T-cell (primary cell): ENCODE measurements around the gene LDLRAD4. TPM values are rescaled to one million over a fixed set of nuclear protein-coding genes. Genes with fewer than 3 reads are reported as not detected.

Experiments used
- ATAC-seq, 4 experiments: fragments of 200-7000 bp in 3 of 4; fragments of 150-1000 bp in 1 of 4; cut with Tn5 transposase; replicated peaks in 1 of 4; 1 replicate in 3 of 4; 2 replicates in 1 of 4; pipeline ENCODE4 v1.10.0; 2021; ENCODE audit warnings: moderate library complexity in 3 of 4, mild to moderate bottlenecking in 2 of 4, moderate number of reproducible peaks in 1 of 4
- CTCF ChIA-PET, 2 donors: fragments of 300-600 bp; sonication (Branson Sonifier 250); formaldehyde crosslinking; loops; one replicate each; lab custom pipeline; 2022; ENCODE audit warnings: antibody characterized with exemption in 2 of 2; lab: Charles Lee
- POLR2A ChIA-PET, 2 donors: fragments of 300-600 bp; sonication (Branson Sonifier 250); formaldehyde crosslinking; loops; one replicate each; lab custom pipeline; 2022; ENCODE audit warnings: antibody characterized with exemption in 2 of 2; lab: Charles Lee
- DNase-seq, 35 experiments: peaks; one replicate each; pipeline versions ENCODE4 v3.0.0 to v3.0.0-alpha.2; 2013 to 2023
- H3K27ac ChIP-seq: one replicate; pipeline ENCODE4 v1.5.1; 2013; ENCODE audit warnings: low read length
- H3K27me3 ChIP-seq, 2 experiments: replicated peaks in 1 of 2; 1 replicate in 1 of 2; 2 replicates in 1 of 2; pipeline versions ENCODE4 v1.6.1 to v1.7.0; 2013; ENCODE audit warnings: low read length in 1 of 2, mixed read lengths in 1 of 2; ENCODE audit not compliant: control insufficient read depth in 2 of 2, insufficient read depth in 2 of 2; ENCODE audit errors: extremely low read depth in 1 of 2
- H3K36me3 ChIP-seq, 2 donors: 1 replicate in 1 of 2; 2 replicates in 1 of 2; pipeline versions ENCODE4 v1.6.1 to v1.7.0; 2013; ENCODE audit warnings: low read length in 1 of 2; ENCODE audit not compliant: control insufficient read depth in 2 of 2, insufficient read depth in 1 of 2; ENCODE audit errors: extremely low read depth in 1 of 2
- H3K4me1 ChIP-seq, 2 experiments: 1 replicate in 1 of 2; 2 replicates in 1 of 2; pipeline versions ENCODE4 v1.6.1 to v1.7.0; 2013; ENCODE audit warnings: low read length in 2 of 2, mixed read lengths in 1 of 2; ENCODE audit not compliant: insufficient read depth in 2 of 2, control insufficient read depth in 1 of 2; ENCODE audit errors: extremely low read depth in 1 of 2
- H3K4me3 ChIP-seq, 2 donors: 1 replicate in 1 of 2; 2 replicates in 1 of 2; pipeline versions ENCODE4 v1.5.1 to v1.7.0; 2013; ENCODE audit warnings: mild to moderate bottlenecking in 2 of 2, low read length in 1 of 2, moderate library complexity in 1 of 2; ENCODE audit not compliant: control insufficient read depth in 1 of 2; ENCODE audit errors: extremely low read depth in 1 of 2
- H3K9me3 ChIP-seq: 2 replicates; pipeline ENCODE4 v1.7.0; 2013
- H3K27ac Mint-ChIP-seq, 2 donors: one replicate each; pipeline ENCODE4 v1.8.0; 2020 to 2021; ENCODE audit warnings: mild to moderate bottlenecking in 2 of 2, mixed read lengths in 2 of 2
- H3K27me3 Mint-ChIP-seq, 2 donors: one replicate each; pipeline ENCODE4 v1.8.0; 2021 to 2022; ENCODE audit warnings: mixed read lengths in 2 of 2
- H3K36me3 Mint-ChIP-seq: one replicate; pipeline ENCODE4 v1.8.0; 2021; ENCODE audit warnings: mixed read lengths
- H3K4me1 Mint-ChIP-seq, 3 donors: one replicate each; pipeline ENCODE4 v1.8.0; 2020 to 2022; ENCODE audit warnings: mixed read lengths in 3 of 3, mild to moderate bottlenecking in 1 of 3
- H3K4me3 Mint-ChIP-seq, 3 donors: one replicate each; pipeline ENCODE4 v1.8.0; 2020 to 2022; ENCODE audit warnings: mild to moderate bottlenecking in 3 of 3, mixed read lengths in 3 of 3, moderate library complexity in 3 of 3
- H3K9me3 Mint-ChIP-seq, 3 donors: one replicate each; pipeline ENCODE4 v1.8.0; 2020 to 2022; ENCODE audit warnings: mixed read lengths in 3 of 3
- WGBS: methylation state at CpG from one replicate; pipeline ENCODE4 v1.1.5; 2013; ENCODE audit warnings: missing lambda C conversion rate; ENCODE audit not compliant: insufficient coverage; 5-methylcytosine and 5-hydroxymethylcytosine counted together
- total RNA-seq, 35 experiments: library from RNA in 6 of 35; stranded (reverse) in 6 of 35; fragments of 120-200 nt in 1 of 35; gene quantifications; one replicate each; pipeline versions ENCODE4 v1.2.1 to v1.2.4 and lab custom pipeline; 2013 to 2026

The LDLRAD4 gene
- total RNA-seq, 5 donors from 2014 or later (not counting 1 experiment from before 2014, with no cell fraction given) = 57.6 to 80.8 (median 72.4) TPM

GRCh38 chr18:13216711-13217465 lies 1.7 kb upstream of the LDLRAD4 start:
- Histone ChIP-seq H3K4me3 (peak overlapping the region; percentile 42 to 52), H3K27me3 (peaks cover 0 to 35% of the 10 kb centered on the region in 2 experiments), H3K4me1 (peaks cover 17 to 26% of the 10 kb centered on the region in 2 experiments), H3K36me3 (no peaks in the 10 kb centered on the region), H3K9me3 (no peaks in the 10 kb centered on the region), H3K27ac (no peak overlapping the region)
- DNase-seq (peak in 27 of 35 experiments; percentile 16 to 66 (median 36)), ATAC-seq (peak; percentile 56 to 69 (median 68))
- 1% methylated on average over 45 of the region's 59 CpGs for WGBS
- Mint-ChIP-seq H3K9me3 (no peaks in the 10 kb centered on the region), H3K36me3 (no peaks in the 10 kb centered on the region), H3K27ac (peak overlapping the region; percentile 74 to 88), H3K4me3 (peak overlapping the region; percentile 85 to 89 (median 86)), H3K27me3 (peaks cover 7 to 19% of the 10 kb centered on the region in 2 donors), H3K4me1 (peaks cover 36 to 38% (median 37%) of the 10 kb centered on the region in 3 donors)
- ChIA-PET POLR2A (interaction anchor here in 1 of 2 donors (0.9 to 1.1 kb wide), 2 partner anchors 15 to 162 kb away, joined by 3 to 5 read pairs; no protein-coding TSS in a partner anchor), CTCF (interaction anchor here (0.7 to 1.7 kb wide), 27 partner anchors 8 to 596 kb away, joined by 3 to 8 read pairs (median 4); partner anchors contain the start of gene CEP192 (in 1 of the 2))

DNA sequence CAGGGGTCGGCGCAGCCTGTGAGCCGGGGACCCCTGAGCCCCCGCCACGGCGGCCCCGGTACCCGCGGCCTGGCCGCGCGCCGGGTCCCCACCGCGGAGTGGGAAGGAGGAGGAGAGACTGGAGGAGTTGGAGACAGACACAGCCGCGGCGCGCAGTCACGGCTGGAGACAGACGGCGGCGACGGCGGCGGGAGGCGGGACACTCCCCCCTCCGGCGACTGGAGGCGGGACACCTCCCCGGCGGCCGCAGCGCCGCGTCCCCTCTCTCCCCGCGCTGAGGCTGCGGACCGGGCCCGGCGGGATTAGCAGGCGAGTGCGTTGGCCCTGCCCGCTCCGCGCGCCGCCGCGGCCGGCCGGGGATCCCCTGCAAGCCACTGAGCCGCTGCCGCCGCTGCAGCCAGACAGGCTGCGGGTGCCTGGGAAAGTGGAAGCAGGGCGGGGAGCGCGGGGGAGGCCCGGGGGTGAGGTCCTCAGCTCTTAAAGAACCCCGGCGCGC lies 1.0 kb upstream of the LDLRAD4 start:
- H3K27ac Mint-ChIP-seq = no peak overlapping the region
- DNase-seq = peak in 30 of 35 experiments; percentile 18 to 71 (median 46)
- H3K4me1 Mint-ChIP-seq = peaks cover 36 to 44% (median 40%) of the 10 kb centered on the region in 3 donors
- ATAC-seq = peak; percentile 44 to 59 (median 52)
- H3K4me3 Mint-ChIP-seq = peak overlapping the region; percentile 41 to 85 (median 47)
- WGBS = under 1% methylated on average over 49 of the region's 64 CpGs
- ChIA-PET CTCF (no interaction called here), POLR2A (interaction anchor here in 1 of 2 donors (0.7 kb wide), 1 partner anchor 338 kb away, joined by 3 read pairs; no protein-coding TSS in a partner anchor)
- peaks cover 7 to 19% of the 10 kb centered on the region in 2 donors for H3K27me3 Mint-ChIP-seq
- H3K27me3 ChIP-seq = peaks cover 0 to 35% of the 10 kb centered on the region in 2 experiments
- H3K27ac ChIP-seq = no peak overlapping the region
- no peaks in the 10 kb centered on the region for H3K36me3 Mint-ChIP-seq
- H3K36me3 ChIP-seq = no peaks in the 10 kb centered on the region
- H3K9me3 ChIP-seq = no peaks in the 10 kb centered on the region
- H3K4me1 ChIP-seq = peaks cover 17 to 27% of the 10 kb centered on the region in 2 experiments
- H3K9me3 Mint-ChIP-seq = no peaks in the 10 kb centered on the region
- peak overlapping the region; percentile 55 to 90 for H3K4me3 ChIP-seq

- Histone ChIP-seq H3K4me3 (peak overlapping the region; percentile 55 to 90), H3K27ac (no peak overlapping the region), H3K9me3 (no peaks in the 10 kb centered on the region), H3K36me3 (no peaks in the 10 kb centered on the region), H3K27me3 (peaks cover 0 to 34% of the 10 kb centered on the region in 2 experiments), H3K4me1 (peaks cover 21 to 31% of the 10 kb centered on the region in 2 experiments)
- WGBS = under 1% methylated on average over 49 of the region's 53 CpGs
- H3K4me1 Mint-ChIP-seq = peaks cover 39 to 48% (median 44%) of the 10 kb centered on the region in 3 donors
- ChIA-PET POLR2A (interaction anchor here in 1 of 2 donors (0.7 kb wide), 1 partner anchor 338 kb away, joined by 3 read pairs; no protein-coding TSS in a partner anchor), CTCF (interaction anchor here in 1 of 2 donors (1.1 kb wide), 1 partner anchor 95 kb away, joined by 3 read pairs; no protein-coding TSS in a partner anchor)
- H3K9me3 Mint-ChIP-seq = no peaks in the 10 kb centered on the region
- ATAC-seq (no peak), DNase-seq (peak in 1 of 35 experiments; percentile 12)
- no peaks in the 10 kb centered on the region for H3K36me3 Mint-ChIP-seq
- no peak overlapping the region for H3K27ac Mint-ChIP-seq
- peak overlapping the region; percentile 63 to 85 (median 71) for H3K4me3 Mint-ChIP-seq
- peaks cover 5 to 21% of the 10 kb centered on the region in 2 donors for H3K27me3 Mint-ChIP-seq
These were observed 591 bp upstream of the LDLRAD4 start for GRCh38 chr18:13217971-13218367.

DNA sequence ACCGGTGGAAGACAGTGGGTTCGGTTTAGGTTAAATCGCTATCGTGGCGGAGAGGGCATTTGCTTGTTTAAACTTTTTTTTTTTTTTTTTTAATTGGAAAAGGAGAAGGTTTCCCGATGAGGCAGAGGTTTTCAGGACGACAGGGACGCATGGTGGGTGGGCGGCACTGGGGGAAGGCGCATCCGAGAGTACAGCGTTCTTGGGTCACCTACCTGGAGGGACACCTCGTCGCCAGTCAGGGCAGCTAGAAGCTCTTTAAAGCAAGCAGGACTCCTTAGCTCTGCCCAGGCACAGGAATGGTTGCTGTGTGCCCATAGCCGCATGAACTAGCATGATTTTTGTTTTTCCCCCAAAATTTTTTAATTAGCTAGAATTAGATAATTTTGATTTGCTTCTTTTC lies 437 bp downstream of the LDLRAD4 start:
- no peaks in the 10 kb centered on the region for H3K36me3 Mint-ChIP-seq
- no peaks in the 10 kb centered on the region for H3K9me3 Mint-ChIP-seq
- no peaks in the 10 kb centered on the region for H3K9me3 ChIP-seq
- H3K4me1 Mint-ChIP-seq = peaks cover 40 to 54% (median 46%) of the 10 kb centered on the region in 3 donors
- peak overlapping the region; percentile 64 to 70 for H3K27ac Mint-ChIP-seq
- ATAC-seq (no peak), DNase-seq (no peak)
- peaks cover 0 to 24% of the 10 kb centered on the region in 2 experiments for H3K27me3 ChIP-seq
- peaks cover 4 to 18% of the 10 kb centered on the region in 2 donors for H3K27me3 Mint-ChIP-seq
- WGBS = 30% methylated on average over 9 of the region's 15 CpGs
- ChIA-PET CTCF (interaction anchor here in 1 of 2 donors (1.1 kb wide), 1 partner anchor 94 kb away, joined by 3 read pairs; no protein-coding TSS in a partner anchor), POLR2A (interaction anchor here in 1 of 2 donors (0.6 kb wide), 1 partner anchor 145 kb away, joined by 3 read pairs; no protein-coding TSS in a partner anchor)
- H3K36me3 ChIP-seq = no peaks in the 10 kb centered on the region
- H3K4me3 Mint-ChIP-seq = peak overlapping the region; percentile 72 to 85 (median 81)
- H3K27ac ChIP-seq = no peak overlapping the region
- H3K4me3 ChIP-seq = peak overlapping the region; percentile 55 to 90
- peaks cover 28 to 37% of the 10 kb centered on the region in 2 experiments for H3K4me1 ChIP-seq

GRCh38 chr18:13219593-13220159 lies 1.1 kb downstream of the LDLRAD4 start:
- H3K27ac ChIP-seq = no peak overlapping the region
- H3K4me1 ChIP-seq = peaks cover 28 to 37% of the 10 kb centered on the region in 2 experiments
- peak overlapping the region; percentile 72 to 85 (median 81) for H3K4me3 Mint-ChIP-seq
- POLR2A ChIA-PET = interaction anchor here in 1 of 2 donors (0.6 kb wide), 1 partner anchor 144 kb away, joined by 3 read pairs; no protein-coding TSS in a partner anchor
- peak in 1 of 35 experiments; percentile 12 for DNase-seq
- H3K4me1 Mint-ChIP-seq = peaks cover 40 to 54% (median 46%) of the 10 kb centered on the region in 3 donors
- H3K36me3 Mint-ChIP-seq = no peaks in the 10 kb centered on the region
- WGBS = 53% methylated on average over 2 of the region's 4 CpGs
- no peak for ATAC-seq
- H3K27ac Mint-ChIP-seq = peak overlapping the region; percentile 9 to 64
- CTCF ChIA-PET = no interaction called here
- peaks cover 4 to 12% of the 10 kb centered on the region in 2 donors for H3K27me3 Mint-ChIP-seq
- H3K9me3 ChIP-seq = no peaks in the 10 kb centered on the region
- peak overlapping the region in 1 of 2 donors; percentile 65 for H3K4me3 ChIP-seq
- H3K36me3 ChIP-seq = no peaks in the 10 kb centered on the region
- H3K9me3 Mint-ChIP-seq = no peaks in the 10 kb centered on the region
- peaks cover 0 to 19% of the 10 kb centered on the region in 2 experiments for H3K27me3 ChIP-seq
